A549 (cell line): ENCODE measurements around the gene RPS24. TPM values are rescaled to one million over a fixed set of nuclear protein-coding genes. Genes with fewer than 3 reads are reported as not detected.

Experiments used
- ATAC-seq, 2 experiments: fragments of 200-7000 bp in 1 of 2; fragments of >200 bp in 1 of 2; cut with Nextera tagmentation in 1 of 2; cut with Tn5 transposase in 1 of 2; 3 replicates each; pipeline versions ENCODE4 v1.8.0 to v1.9.1; 2018 to 2020; ENCODE audit warnings: mild to moderate bottlenecking in 1 of 2, moderate library complexity in 1 of 2
- CTCF ChIA-PET: fragments of 300-600 bp; sonication (Branson Sonifier 250); formaldehyde crosslinking; extraction: SDS; loops from one replicate; lab custom pipeline; 2021; ENCODE audit warnings: antibody characterized with exemption, inconsistent platforms; lab: Yijun Ruan, JAX
- POLR2A ChIA-PET: fragments of 350-600 bp; formaldehyde crosslinking; extraction: SDS; loops from one replicate; lab custom pipeline; 2021; ENCODE audit warnings: antibody characterized with exemption, inconsistent platforms; lab: Yijun Ruan, JAX
- DNase-seq, 2 experiments: peaks; one replicate each; pipeline versions ENCODE4 v3.0.0 to v3.0.0-alpha.2; 2011 to 2016; ENCODE audit warnings: low read depth in 1 of 2, low spot score in 1 of 2
- FAIRE-seq: peaks from 2 replicates; lab custom pipeline; 2011; peaks lifted over from hg19 to GRCh38; lab: Jason Lieb, UNC
- H3K27ac ChIP-seq, 2 experiments: fragments of >200 bp; sonication (Bioruptor Twin); formaldehyde crosslinking; 3 replicates each; pipeline ENCODE4 v1.5.1; 2016 to 2017
- H3K4me1 ChIP-seq: fragments of >200 bp; sonication (Bioruptor Twin); formaldehyde crosslinking; 3 replicates; pipeline ENCODE4 v1.6.1; 2016
- H3K4me2 ChIP-seq: fragments of >200 bp; sonication (Bioruptor Twin); formaldehyde crosslinking; 3 replicates; pipeline ENCODE4 v1.6.1; 2016
- H3K4me3 ChIP-seq: fragments of >200 bp; sonication (Bioruptor Twin); formaldehyde crosslinking; 3 replicates; pipeline ENCODE4 v1.5.1; 2016
- H3K9me3 ChIP-seq: fragments of >200 bp; sonication (Bioruptor Twin); formaldehyde crosslinking; 3 replicates; pipeline ENCODE4 v1.6.1; 2016
- ATOH8 ChIP-seq: fragments of 250-450 bp; sonication (Bioruptor Pico); IDR thresholded peaks from 2 replicates; pipeline ENCODE4 v1.5.0; 2020; ENCODE audit warnings: low read depth, mild to moderate bottlenecking, moderate library complexity
- BCL3 ChIP-seq: fragments of >200 bp; sonication (Bioruptor Twin); formaldehyde crosslinking; IDR thresholded peaks from 3 replicates; pipeline ENCODE4 v1.6.1; 2016
- CTCF ChIP-seq: fragments of >200 bp; sonication (Bioruptor Twin); formaldehyde crosslinking; IDR thresholded peaks from 3 replicates; pipeline ENCODE4 v1.5.1; 2016
- E2F6 ChIP-seq: IDR thresholded peaks from 2 replicates; pipeline ENCODE4 v1.6.1; 2012; ENCODE audit warnings: low read depth, borderline replicate concordance
- ELK1 ChIP-seq: fragments of 150-350 bp; IDR thresholded peaks from 2 replicates; pipeline ENCODE4 v1.6.1; 2014; ENCODE audit warnings: low read depth, mild to moderate bottlenecking, low read length
- ESRRA ChIP-seq: fragments of 150-350 bp; IDR thresholded peaks from 2 replicates; pipeline ENCODE4 v1.6.1; 2014; ENCODE audit warnings: mild to moderate bottlenecking, low read length, borderline replicate concordance
- GATA3 ChIP-seq: IDR thresholded peaks from 2 replicates; pipeline ENCODE4 v1.6.1; 2012; ENCODE audit warnings: borderline replicate concordance
- HEYL ChIP-seq: fragments of 250-450 bp; sonication (Bioruptor Pico); IDR thresholded peaks from 2 replicates; pipeline ENCODE4 v1.8.0; 2021; ENCODE audit warnings: mild to moderate bottlenecking, moderate library complexity
- HMGXB4 ChIP-seq: fragments of 250-450 bp; sonication (Bioruptor Pico); IDR thresholded peaks from 2 replicates; pipeline ENCODE4 v1.5.0; 2021; ENCODE audit warnings: mild to moderate bottlenecking, moderate library complexity, borderline replicate concordance
- HOXB13 ChIP-seq: fragments of 250-450 bp; sonication (Bioruptor Pico); IDR thresholded peaks from 2 replicates; pipeline ENCODE4 v1.5.0; 2020; ENCODE audit warnings: low read depth, mild to moderate bottlenecking, moderate library complexity
- JUN ChIP-seq, 2 experiments: fragments of >200 bp; sonication (Bioruptor Twin); formaldehyde crosslinking; IDR thresholded peaks; 2 replicates in 1 of 2; 3 replicates in 1 of 2; pipeline ENCODE4 v1.6.1; 2016 to 2017
- MAX ChIP-seq: IDR thresholded peaks from 2 replicates; pipeline ENCODE4 v1.6.1; 2012
- MYC ChIP-seq: IDR thresholded peaks from 2 replicates; pipeline ENCODE4 v1.6.1; 2012; ENCODE audit warnings: mild to moderate bottlenecking, inconsistent platforms, low read length, improper control_type of control experiment, borderline replicate concordance
- PBX3 ChIP-seq: IDR thresholded peaks from 2 replicates; pipeline ENCODE4 v1.6.1; 2012
- RCOR1 ChIP-seq: fragments of 150-350 bp; IDR thresholded peaks from 2 replicates; pipeline ENCODE4 v1.6.1; 2014; ENCODE audit warnings: antibody characterized with exemption, low read length, low read depth
- REST ChIP-seq: fragments of 200-600 bp; sonication (generic); IDR thresholded peaks from 2 replicates; pipeline ENCODE4 v1.6.1; 2016; ENCODE audit warnings: antibody characterized with exemption, mild to moderate bottlenecking, moderate library complexity
- TFCP2L1 ChIP-seq: fragments of 250-450 bp; sonication (Bioruptor Pico); IDR thresholded peaks from 2 replicates; pipeline ENCODE4 v1.5.0; 2021; ENCODE audit warnings: mild to moderate bottlenecking
- WGBS: methylation state at CpG from one replicate; pipeline ENCODE4 v1.1.6; 2017; ENCODE audit errors: missing lambda C conversion rate; 5-methylcytosine and 5-hydroxymethylcytosine counted together
- polyA plus RNA-seq, 4 experiments: library from polyadenylated mRNA; depleted of rRNA in 3 of 4; stranded (reverse); fragments of >200 nt; fragmentation: RNase III in 1 of 4; extraction: RNeasy Plus Mini Kit Qiagen cat#74134 plus additional on column Dnase treatment in 1 of 4; gene quantifications; 2 replicates in 3 of 4; 3 replicates in 1 of 4; pipeline ENCODE4 v1.2.3, GENCODE V29; 2011 to 2017

RPS24 gene
- polyA plus RNA-seq, 2 of the 4 experiments (the other 2 are of a cell fraction): 4,263 to 5,509 TPM

GRCh38 chr10:78028438-78029268 lies 5.0 kb upstream of the RPS24 start:
- POLR2A ChIA-PET: no interaction called here
- no peak for FAIRE-seq
- ATAC-seq: peak; percentile 4 to 10; a peak in 3 of 6 replicates
- peak overlapping the region; percentile 81 for H3K4me3 ChIP-seq
- CTCF ChIA-PET: interaction anchor here (0.8 to 3.5 kb wide), 5 partner anchors 9 to 181 kb away, joined by 3 to 12 read pairs (median 4); no protein-coding TSS in a partner anchor
- no peak for DNase-seq
- H3K4me1 ChIP-seq: peaks cover 7% of the 10 kb centered on the region; the same call in 2 of the 3 replicates
- H3K9me3 ChIP-seq: no peaks in the 10 kb centered on the region
- TF ChIP-seq ATOH8 (CRISPR knock-in tag) (no peak), REST (0 out of 2 replicates have a peak, but pooled peaks have one; percentile 36), GATA3 (no peak), BCL3 (no peak)
- H3K27ac ChIP-seq: peak overlapping the region; percentile 87 to 95
- H3K4me2 ChIP-seq: peak overlapping the region; percentile 65
- 45% methylated on average over 36 of the region's 36 CpGs for WGBS

GRCh38 chr10:78029269-78030226 lies 4.1 kb upstream of the RPS24 start, which contains the start of gene POLR3A:
Gene POLR3A, minus strand, starts transcription at chr10:78029515. Its CDS starts 108 bp downstream, at chr10:78029407.
- ATAC-seq (peak; percentile 77 to 82), DNase-seq (peak; percentile 94 to 99), FAIRE-seq (no peak)
- Histone ChIP-seq H3K4me2 (peak within 1 kb of the TSS; percentile 65), H3K4me1 (peaks cover 7% of the 10 kb centered on the region; the same call in 2 of the 3 replicates), H3K4me3 (peak within 1 kb of the TSS; percentile 81), H3K9me3 (no peaks in the 10 kb centered on the region), H3K27ac (peak within 1 kb of the TSS; percentile 87 to 95)
- CTCF ChIA-PET: interaction anchor here (0.7 to 3.5 kb wide), 15 partner anchors 9 to 1212 kb away, joined by 3 to 12 read pairs (median 4); no protein-coding TSS in a partner anchor
- WGBS: 1% methylated on average over 35 of the region's 35 CpGs
- POLR2A ChIA-PET: interaction anchor here (0.5 kb wide), 1 partner anchor 14 kb away, joined by 3 read pairs; no protein-coding TSS in a partner anchor
- TF ChIP-seq MYC (peak; percentile 77), CTCF (peak; percentile 92), ESRRA (no peak), MAX (peak; percentile 97), ELK1 (no peak), HMGXB4 (0 out of 2 replicates have a peak, but pooled peaks have one; percentile 9), HEYL (no peak), RCOR1 (no peak), E2F6 (peak; percentile 90), TFCP2L1 (CRISPR knock-in tag) (no peak), JUN (IDR thresholded peaks at IDR 0.05) (peak in 1 of 2 experiments; percentile 72; a peak in 2 of 5 replicates), PBX3 (peak; percentile 98), HOXB13 (CRISPR knock-in tag) (0 out of 2 replicates have a peak, but pooled peaks have one; percentile 29)
